ENCODE results near the gene EVX2. TPM values are rescaled to one million over a fixed set of nuclear protein-coding genes. Genes with fewer than 3 reads are reported as not detected.

EVX2 gene
- total RNA-seq, 4 donors from 2014 or later: not detected

DNA sequence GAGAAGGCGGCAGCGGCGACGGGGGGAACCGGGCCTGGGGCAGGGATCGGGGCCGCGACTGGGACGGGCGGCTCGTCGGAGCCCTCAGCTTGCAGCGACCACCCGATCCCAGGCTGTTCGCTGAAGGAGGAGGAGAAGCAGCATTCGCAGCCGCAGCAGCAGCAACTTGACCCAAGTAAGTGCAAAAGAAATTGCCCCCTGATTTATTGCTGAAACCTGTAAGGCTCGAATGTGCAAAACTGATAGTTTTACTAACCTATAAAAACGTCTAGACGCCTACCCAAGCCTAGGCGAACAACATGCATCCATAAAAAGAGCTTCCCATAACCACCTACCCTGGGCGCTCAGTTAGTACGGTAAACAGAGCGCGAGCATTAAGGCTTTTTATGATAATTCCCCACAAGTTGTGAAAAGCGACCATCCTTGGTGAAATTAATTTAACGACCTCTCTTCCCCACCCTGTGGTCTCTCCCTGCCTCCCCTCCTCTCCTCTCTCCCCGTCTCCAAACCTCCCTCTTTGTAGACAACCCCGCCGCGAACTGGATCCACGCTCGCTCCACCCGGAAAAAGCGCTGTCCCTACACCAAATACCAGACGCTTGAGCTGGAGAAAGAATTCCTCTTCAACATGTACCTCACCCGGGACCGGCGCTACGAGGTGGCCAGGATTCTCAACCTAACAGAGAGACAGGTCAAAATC is 39.8 kb upstream of the EVX2 start:
- H3K4me1 ChIP-seq: peaks cover 0 to 23% (median 0%) of the 10 kb centered on the region in 4 donors
- H3K9me3 ChIP-seq: peaks cover 0 to 4% (median 0%) of the 10 kb centered on the region in 4 donors
- TF ChIP-seq POLR2A (IDR thresholded peaks at IDR 0.05): no peak
- TF ChIP-seq, protein P1, sequence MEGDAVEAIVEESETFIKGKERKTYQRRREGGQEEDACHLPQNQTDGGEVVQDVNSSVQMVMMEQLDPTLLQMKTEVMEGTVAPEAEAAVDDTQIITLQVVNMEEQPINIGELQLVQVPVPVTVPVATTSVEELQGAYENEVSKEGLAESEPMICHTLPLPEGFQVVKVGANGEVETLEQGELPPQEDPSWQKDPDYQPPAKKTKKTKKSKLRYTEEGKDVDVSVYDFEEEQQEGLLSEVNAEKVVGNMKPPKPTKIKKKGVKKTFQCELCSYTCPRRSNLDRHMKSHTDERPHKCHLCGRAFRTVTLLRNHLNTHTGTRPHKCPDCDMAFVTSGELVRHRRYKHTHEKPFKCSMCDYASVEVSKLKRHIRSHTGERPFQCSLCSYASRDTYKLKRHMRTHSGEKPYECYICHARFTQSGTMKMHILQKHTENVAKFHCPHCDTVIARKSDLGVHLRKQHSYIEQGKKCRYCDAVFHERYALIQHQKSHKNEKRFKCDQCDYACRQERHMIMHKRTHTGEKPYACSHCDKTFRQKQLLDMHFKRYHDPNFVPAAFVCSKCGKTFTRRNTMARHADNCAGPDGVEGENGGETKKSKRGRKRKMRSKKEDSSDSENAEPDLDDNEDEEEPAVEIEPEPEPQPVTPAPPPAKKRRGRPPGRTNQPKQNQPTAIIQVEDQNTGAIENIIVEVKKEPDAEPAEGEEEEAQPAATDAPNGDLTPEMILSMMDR (IDR thresholded peaks at IDR 0.05): no peak
- H3K36me3 ChIP-seq: no peaks in the 10 kb centered on the region
- peaks cover 0 to 53% of the 10 kb centered on the region in 2 donors for H3K27me3 ChIP-seq
- H3K27ac ChIP-seq: no peak overlapping the region
- no peak for DNase-seq
- peak overlapping the region; percentile 10 to 63 (median 47) for H3K4me3 ChIP-seq

DNA sequence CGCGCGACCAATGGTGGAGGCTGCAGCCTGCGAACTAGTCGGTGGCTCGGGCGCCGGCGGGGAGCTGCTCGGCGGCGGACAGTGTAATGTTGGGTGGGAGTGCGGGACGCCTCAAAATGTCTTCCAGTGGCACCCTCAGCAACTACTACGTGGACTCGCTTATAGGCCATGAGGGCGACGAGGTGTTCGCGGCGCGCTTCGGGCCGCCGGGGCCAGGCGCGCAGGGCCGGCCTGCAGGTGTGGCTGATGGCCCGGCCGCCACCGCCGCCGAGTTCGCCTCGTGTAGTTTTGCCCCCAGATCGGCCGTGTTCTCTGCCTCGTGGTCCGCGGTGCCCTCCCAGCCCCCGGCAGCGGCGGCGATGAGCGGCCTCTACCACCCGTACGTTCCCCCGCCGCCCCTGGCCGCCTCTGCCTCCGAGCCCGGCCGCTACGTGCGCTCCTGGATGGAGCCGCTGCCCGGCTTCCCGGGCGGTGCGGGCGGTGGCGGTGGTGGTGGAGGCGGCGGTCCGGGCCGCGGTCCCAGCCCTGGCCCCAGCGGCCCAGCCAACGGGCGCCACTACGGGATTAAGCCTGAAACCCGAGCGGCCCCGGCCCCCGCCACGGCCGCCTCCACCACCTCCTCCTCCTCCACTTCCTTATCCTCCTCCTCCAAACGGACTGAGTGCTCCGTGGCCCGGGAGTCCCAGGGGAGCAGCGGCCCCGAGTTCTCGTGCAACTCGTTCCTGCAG is 39.1 kb upstream of the EVX2 start, which contains the start of gene HOXD9:
Gene HOXD9 (plus strand): TSS at position 37 of the 728 bp plus-strand sequence. CDS start 50 bp downstream, at position 87.
- DNase-seq: peak; percentile 38 to 77 (median 50)
- H3K4me1 ChIP-seq: peaks cover 0 to 17% (median 0%) of the 10 kb centered on the region in 4 donors
- no peaks in the 10 kb centered on the region for H3K36me3 ChIP-seq
- H3K27me3 ChIP-seq: peaks cover 0 to 60% of the 10 kb centered on the region in 2 donors
- H3K4me3 ChIP-seq: peak within 1 kb of the TSS; percentile 10 to 63 (median 47)
- TF ChIP-seq, protein P1 (IDR thresholded peaks at IDR 0.05): no peak
- TF ChIP-seq POLR2A (IDR thresholded peaks at IDR 0.05): no peak
- H3K27ac ChIP-seq: peak within 1 kb of the TSS; percentile 4 to 49 (median 44)
- peaks cover 0 to 4% (median 0%) of the 10 kb centered on the region in 4 donors for H3K9me3 ChIP-seq

GRCh38 chr2:176122052-176122682 is 38.4 kb upstream of the EVX2 start:
- Histone ChIP-seq H3K4me1 (peaks cover 0 to 17% (median 0%) of the 10 kb centered on the region in 4 donors), H3K36me3 (no peaks in the 10 kb centered on the region), H3K27me3 (peaks cover 0 to 67% of the 10 kb centered on the region in 2 donors), H3K9me3 (peaks cover 0 to 4% (median 0%) of the 10 kb centered on the region in 4 donors), H3K4me3 (peak overlapping the region; percentile 10 to 63 (median 47)), H3K27ac (peak overlapping the region in 3 of 4 donors; percentile 1 to 49 (median 41))
- no peak for TF ChIP-seq POLR2A (IDR thresholded peaks at IDR 0.05)
- TF ChIP-seq, protein P1 (IDR thresholded peaks at IDR 0.05): no peak
- DNase-seq: peak in 1 of 3 donors; percentile 70

GRCh38 chr2:176121190-176122051 is 37.7 kb upstream of the EVX2 start:
- H3K27me3 ChIP-seq: peaks cover 0 to 74% of the 10 kb centered on the region in 2 donors
- no peak overlapping the region for H3K27ac ChIP-seq
- DNase-seq: peak in 1 of 3 donors; percentile 44

More at GRCh38 chr2:176121190-176122051, 37.7 kb upstream of the EVX2 start:
- TF ChIP-seq POLR2A (IDR thresholded peaks at IDR 0.05): no peak
- TF ChIP-seq, protein P1 (IDR thresholded peaks at IDR 0.05): no peak
- H3K4me1 ChIP-seq: peaks cover 0 to 19% (median 0%) of the 10 kb centered on the region in 4 donors
- peaks cover 0 to 4% (median 0%) of the 10 kb centered on the region in 4 donors for H3K9me3 ChIP-seq
- no peaks in the 10 kb centered on the region for H3K36me3 ChIP-seq
- H3K4me3 ChIP-seq: peak overlapping the region in 2 of 4 donors; percentile 57 to 63

All from Peyer's patch (tissue), 4 donors.